Right cardiac atrium (tissue), 5 donors: ENCODE measurements around the gene MTA2. TPM values are rescaled to one million over a fixed set of nuclear protein-coding genes. Genes with fewer than 3 reads are reported as not detected.
"Not testable (repeated sequence)": the region's sequence is repeated elsewhere in the genome, so short reads cannot be mapped to it uniquely, and the experiment has no call there.

Experiments
- ATAC-seq, 2 donors: fragments of 200-7000 bp; cut with Tn5 transposase; one replicate each; pipeline versions ENCODE4 v1.8.0 to v1.9.1; 2020; ENCODE audit warnings: moderate library complexity in 2 of 2, mild to moderate bottlenecking in 1 of 2
- DNase-seq, 3 donors: peaks; one replicate each; pipeline ENCODE4 v3.0.0-alpha.2; 2020
- H3K27ac ChIP-seq: one replicate; pipeline ENCODE4 v1.5.1; 2013; ENCODE audit warnings: mild to moderate bottlenecking, low read length, control low read depth, moderate library complexity
- H3K27me3 ChIP-seq: one replicate; pipeline ENCODE4 v1.6.1; 2013; ENCODE audit not compliant: control insufficient read depth, insufficient read depth
- H3K4me1 ChIP-seq: one replicate; pipeline ENCODE4 v1.6.1; 2013; ENCODE audit warnings: low read length; ENCODE audit not compliant: control insufficient read depth, insufficient read depth
- H3K4me3 ChIP-seq: one replicate; pipeline ENCODE4 v1.5.1; 2013; ENCODE audit warnings: low read length, control low read depth
- H3K9me3 ChIP-seq: one replicate; pipeline ENCODE4 v1.6.1; 2013; ENCODE audit warnings: low read length; ENCODE audit not compliant: control insufficient read depth
- WGBS: extraction: QIAGEN DNeasy Blood & Tissue Kit; methylation state at CpG from one replicate; pipeline ENCODE4 v1.1.7; 2013; 5-methylcytosine and 5-hydroxymethylcytosine counted together
- intact Hi-C, 4 donors: fragments of 100-400 bp; cut with DNase I; formaldehyde crosslinking; loops; one replicate each; pipeline versions ENCODE4 v1.11.0 to v1.14.0; 2022 to 2023
- polyA plus RNA-seq: library from polyadenylated mRNA; stranded (reverse); fragments of 200-250 nt; gene quantifications from one replicate; pipeline ENCODE4 v1.2.3, GENCODE V29; 2013
- total RNA-seq, 4 donors: library from RNA; stranded (reverse); fragmentation: NEBNext Ultra II Directional; extraction: Animal tissue kit (Norgen Biotek cat#: 25700); gene quantifications; one replicate each; pipeline ENCODE4 v1.2.1, GENCODE V29; 2021
- donor health status: healthy with polysubstance abuse.
- donor health status: DM: no; HTN: yes; CAD: no.
- donor health status: DM: no; HTN: no; CAD: no.
- donor health status: DM: no; HTN: yes; CAD: no; lungs with severe emphysema.
- donor health status: DM: yes; HTN: yes; CAD: no.

Gene MTA2
- total and polyA plus RNA-seq, 5 donors = 24.1 to 47.6 (median 38.0) TPM

- WGBS = 82% methylated on average over 8 of the region's 8 CpGs
- no peak overlapping the region for H3K4me3 ChIP-seq
- no peak overlapping the region for H3K27ac ChIP-seq
- H3K9me3 ChIP-seq = no peaks in the 10 kb centered on the region
- intact Hi-C loops = no loop called here
- ATAC-seq (no peak), DNase-seq (no peak)
- no peaks in the 10 kb centered on the region for H3K27me3 ChIP-seq
- H3K4me1 ChIP-seq = peaks cover 3% of the 10 kb centered on the region
These were observed 42.6 kb upstream of the MTA2 start for GRCh38 chr11:62644220-62644619.

DNA sequence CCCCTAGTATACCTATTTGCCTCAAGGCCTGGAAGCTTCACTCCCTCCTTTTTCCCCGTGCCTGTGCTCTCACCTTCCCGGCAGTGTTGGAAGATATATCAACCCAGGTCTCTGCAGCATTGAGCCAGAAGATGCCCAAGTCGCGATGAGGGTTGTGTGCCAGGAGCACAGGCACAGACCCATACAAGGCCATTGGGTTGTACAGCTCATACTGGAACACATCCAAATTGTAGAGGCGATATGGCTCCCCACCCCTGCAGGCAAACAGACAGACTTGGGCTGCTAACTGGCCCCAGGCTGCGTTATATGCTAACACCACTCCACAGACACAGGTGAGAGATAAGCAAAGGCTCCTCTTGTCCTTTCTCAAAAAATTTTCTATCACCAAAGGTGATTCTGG, 30.8 kb upstream of the MTA2 start:
- Histone ChIP-seq H3K27me3 (no peaks in the 10 kb centered on the region), H3K4me1 (no peaks in the 10 kb centered on the region), H3K27ac (no peak overlapping the region), H3K9me3 (no peaks in the 10 kb centered on the region), H3K4me3 (no peak overlapping the region)
- DNase-seq (no peak), ATAC-seq (no peak)
- intact Hi-C loops = no loop called here
- 83% methylated on average over 6 of the region's 6 CpGs for WGBS

GRCh38 chr11:62627713-62628112, 26.0 kb upstream of the MTA2 start:
- DNase-seq = no peak
- intact Hi-C loops = no loop called here
- 87% methylated on average over 3 of the region's 3 CpGs for WGBS

GRCh38 chr11:62622476-62623089, 20.9 kb upstream of the MTA2 start:
- intact Hi-C loops = no loop called here
- Histone ChIP-seq H3K27me3 (no peaks in the 10 kb centered on the region), H3K4me3 (no peak overlapping the region), H3K4me1 (peaks cover 3% of the 10 kb centered on the region), H3K9me3 (no peaks in the 10 kb centered on the region), H3K27ac (peak overlapping the region; percentile 92)
- WGBS = 76% methylated on average over 7 of the region's 7 CpGs
- DNase-seq (no peak), ATAC-seq (no peak)

More at GRCh38 chr11:62627713-62628112, 26.0 kb upstream of the MTA2 start:
- Histone ChIP-seq H3K27ac (no peak overlapping the region), H3K27me3 (no peaks in the 10 kb centered on the region), H3K4me3 (no peak overlapping the region), H3K4me1 (no peaks in the 10 kb centered on the region), H3K9me3 (no peaks in the 10 kb centered on the region)
- ATAC-seq = no peak

DNA sequence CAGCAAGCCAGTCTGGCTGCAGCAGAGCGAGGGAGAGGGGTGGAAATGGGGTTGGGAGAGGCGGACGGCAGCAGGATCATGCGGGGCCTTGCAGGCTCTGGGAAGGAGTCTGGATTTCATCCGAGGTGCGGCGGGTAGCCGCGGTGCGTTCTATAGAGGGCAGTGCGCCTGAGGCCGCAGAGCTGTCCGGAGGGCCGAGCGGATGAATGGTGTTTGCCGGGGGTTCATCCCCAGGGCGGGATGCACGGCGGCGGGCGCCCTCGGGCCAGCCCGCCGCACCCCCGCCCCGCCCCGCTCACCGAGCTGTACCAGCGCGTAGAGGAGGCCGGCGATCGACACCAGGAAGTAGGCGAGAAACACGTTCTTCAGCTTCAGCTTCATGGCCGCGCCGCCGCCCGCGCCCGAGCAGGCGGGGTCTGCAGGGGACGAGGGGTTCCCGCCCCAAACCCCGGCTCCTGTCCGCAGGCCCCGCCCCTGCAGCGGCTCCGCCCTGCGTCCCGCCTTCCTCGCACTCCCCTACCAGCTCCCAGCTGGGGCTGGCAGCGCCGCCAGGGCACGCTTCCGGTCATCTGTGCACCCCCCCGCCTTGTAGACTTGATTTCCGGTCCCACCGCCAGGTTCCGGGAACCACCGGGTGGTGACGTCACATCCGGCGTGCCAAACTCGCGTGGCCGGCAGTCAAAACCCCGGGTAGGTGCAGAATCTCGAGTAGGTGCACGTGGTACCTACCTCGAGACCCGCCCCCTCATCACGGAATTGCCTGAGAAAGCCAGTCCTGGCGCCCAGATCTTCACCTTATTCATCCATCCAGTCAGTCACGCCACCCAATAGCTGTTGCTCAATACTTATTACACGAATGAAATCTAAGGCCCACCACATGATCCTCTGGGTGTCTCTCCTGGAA, 20.2 kb upstream of the MTA2 start, which contains the start of gene B3GAT3:
Gene B3GAT3 (minus strand): TSS at position 420 of the 904 bp plus-strand sequence. CDS start 39 bp downstream, at position 381.
- ATAC-seq = peak; percentile 99
- DNase-seq = peak; percentile 99 to 100 (median 100)
- WGBS = under 1% methylated on average over 77 of the region's 77 CpGs
- Histone ChIP-seq H3K27me3 (no peaks in the 10 kb centered on the region), H3K27ac (peak within 1 kb of the TSS; percentile 92), H3K9me3 (no peaks in the 10 kb centered on the region), H3K4me3 (peak within 1 kb of the TSS; percentile 67), H3K4me1 (peaks cover 3% of the 10 kb centered on the region)
- intact Hi-C loops = no loop called here

DNA sequence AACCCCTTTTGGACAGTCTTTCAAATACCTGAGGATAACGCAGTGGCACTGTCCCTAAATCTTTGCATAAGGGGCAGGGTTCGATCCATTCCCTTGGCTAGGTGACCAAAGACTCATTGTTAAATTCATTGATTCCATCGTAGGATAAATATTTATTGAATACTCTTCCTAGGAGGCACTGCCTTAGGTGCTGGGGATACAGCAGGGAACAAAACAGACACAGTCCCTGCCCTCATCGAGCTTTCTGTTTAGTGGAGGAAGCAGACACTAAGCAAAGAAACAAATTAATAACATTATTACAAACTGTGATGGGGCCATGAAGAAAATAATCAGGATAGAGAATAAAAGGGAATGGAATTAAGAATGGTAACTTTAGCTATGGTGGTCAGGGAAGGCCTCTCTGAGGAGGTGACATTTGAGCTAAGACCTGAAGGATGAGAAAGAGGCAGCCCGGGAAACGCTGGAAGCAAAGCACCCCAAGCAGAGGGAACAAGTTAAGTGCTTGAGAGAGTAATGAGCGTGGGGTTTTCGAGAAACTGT, 19.4 kb upstream of the MTA2 start:
- Histone ChIP-seq H3K27ac (peak overlapping the region; percentile 87), H3K4me1 (peaks cover 3% of the 10 kb centered on the region), H3K9me3 (no peaks in the 10 kb centered on the region), H3K27me3 (no peaks in the 10 kb centered on the region), H3K4me3 (peak overlapping the region; percentile 67)
- WGBS = 30% methylated on average over 8 of the region's 8 CpGs
- DNase-seq = no peak
- intact Hi-C loops = no loop called here
- no peak for ATAC-seq

- H3K27me3 ChIP-seq, ATAC-seq, H3K4me3 ChIP-seq, H3K9me3 ChIP-seq, H3K27ac ChIP-seq, intact Hi-C loops, H3K4me1 ChIP-seq: not testable (repeated sequence)
- 95% methylated on average over 14 of the region's 14 CpGs for WGBS
- DNase-seq = peak in 1 of 3 donors; percentile 46
These were observed 15.3 kb upstream of the MTA2 start for GRCh38 chr11:62616957-62617356.

DNA sequence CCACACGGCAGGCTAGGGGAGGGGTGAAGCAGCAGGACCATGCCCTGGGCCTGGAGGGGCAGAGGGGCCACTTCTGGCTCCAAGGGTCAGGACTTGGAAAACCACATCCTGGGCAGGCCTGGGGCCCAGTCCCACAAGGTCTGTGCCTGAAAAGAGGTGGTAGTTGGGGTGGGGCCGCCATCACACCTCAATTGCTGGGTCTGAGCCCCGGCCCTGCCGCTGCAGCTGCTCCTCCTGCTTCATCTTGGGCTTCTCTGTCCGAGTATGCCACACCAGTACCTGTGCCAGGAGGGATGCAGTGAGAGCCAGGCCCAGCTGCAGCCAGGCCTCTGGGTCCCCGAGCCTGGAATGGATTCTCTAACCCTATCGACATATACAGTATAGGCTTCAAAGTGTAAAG, 13.9 kb upstream of the MTA2 start:
- no peaks in the 10 kb centered on the region for H3K9me3 ChIP-seq
- H3K4me1 ChIP-seq = no peaks in the 10 kb centered on the region
- WGBS = 86% methylated on average over 7 of the region's 7 CpGs
- DNase-seq (peak in 2 of 3 donors; percentile 37 to 51), ATAC-seq (no peak)
- no peak overlapping the region for H3K27ac ChIP-seq
- H3K4me3 ChIP-seq = no peak overlapping the region
- intact Hi-C loops = no loop called here
- no peaks in the 10 kb centered on the region for H3K27me3 ChIP-seq

DNA sequence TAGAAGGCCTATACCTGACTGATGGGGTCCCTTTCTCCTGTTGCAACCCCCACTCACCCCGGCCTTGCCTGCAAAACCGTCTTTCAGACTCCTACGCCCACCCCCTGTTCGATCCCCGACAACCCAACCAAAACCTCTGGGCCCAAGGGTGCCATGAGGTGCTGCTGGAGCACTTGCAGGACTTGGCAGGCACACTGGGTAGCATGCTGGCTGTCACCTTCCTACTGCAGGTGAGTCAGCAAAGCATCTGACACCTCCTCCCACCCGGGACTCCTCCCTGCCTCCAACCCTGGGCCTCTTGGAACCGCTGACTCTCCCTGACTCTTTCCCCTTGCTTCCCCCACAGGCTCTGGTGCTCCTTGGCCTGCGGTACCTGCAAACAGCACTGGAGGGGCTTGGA, 12.6 kb upstream of the MTA2 start:
- Histone ChIP-seq H3K27me3 (no peaks in the 10 kb centered on the region), H3K9me3 (no peaks in the 10 kb centered on the region), H3K4me3 (no peak overlapping the region), H3K27ac (no peak overlapping the region), H3K4me1 (no peaks in the 10 kb centered on the region)
- intact Hi-C loops = loop anchor here in 1 of 4 donors (5.0 kb wide), 1 partner anchor 78 kb away; no protein-coding TSS in a partner anchor
- 69% methylated on average over 8 of the region's 8 CpGs for WGBS
- ATAC-seq = no peak
- DNase-seq = peak in 1 of 3 donors; percentile 56

- WGBS = 57% methylated on average over 15 of the region's 15 CpGs
- Histone ChIP-seq H3K27ac (peak overlapping the region; percentile 6), H3K4me1 (no peaks in the 10 kb centered on the region), H3K4me3 (no peak overlapping the region), H3K27me3 (no peaks in the 10 kb centered on the region), H3K9me3 (no peaks in the 10 kb centered on the region)
- ATAC-seq = peak; percentile 5 to 6
- intact Hi-C loops = loop anchor here in 1 of 4 donors (5.0 kb wide), 1 partner anchor 79 kb away; no protein-coding TSS in a partner anchor
- DNase-seq = peak in 1 of 3 donors; percentile 76
These were observed 11.7 kb upstream of the MTA2 start for GRCh38 chr11:62613291-62613778.
